ENCODE data around the gene PLEKHO2.

The PLEKHO2 gene

GRCh38 chr15:64844576-64845145, 2.9 kb downstream of the PLEKHO2 start:
- H3K27ac Mint-ChIP-seq: peak overlapping the region; percentile 60
- H3K27me3 Mint-ChIP-seq (ENCODE audit: low read depth, poor library complexity): peaks cover 4% of the 10 kb centered on the region
- H3K4me1 Mint-ChIP-seq: peaks cover 68% of the 10 kb centered on the region
- peak overlapping the region; percentile 99 for H3K4me3 Mint-ChIP-seq
- no peaks in the 10 kb centered on the region for H3K9me3 Mint-ChIP-seq
- DNase-seq: no peak
- TF ChIP-seq CTCF (IDR thresholded peaks at IDR 0.05): no peak
- peaks cover 9% of the 10 kb centered on the region for H3K36me3 Mint-ChIP-seq (ENCODE audit: low read depth)

- TF ChIP-seq CTCF (IDR thresholded peaks at IDR 0.05): no peak
- Mint-ChIP-seq H3K4me1 (peaks cover 63% of the 10 kb centered on the region), H3K36me3 (ENCODE audit: low read depth) (peaks cover 9% of the 10 kb centered on the region), H3K27ac (peak overlapping the region; percentile 69), H3K4me3 (peak overlapping the region; percentile 99), H3K27me3 (ENCODE audit: low read depth, poor library complexity) (peaks cover 4% of the 10 kb centered on the region), H3K9me3 (no peaks in the 10 kb centered on the region)
- DNase-seq: no peak
These were observed 3.5 kb downstream of the PLEKHO2 start for GRCh38 chr15:64845183-64845611.

GRCh38 chr15:64845831-64846595, 4.3 kb downstream of the PLEKHO2 start:
- Mint-ChIP-seq H3K27me3 (ENCODE audit: low read depth, poor library complexity) (no peaks in the 10 kb centered on the region), H3K4me1 (peaks cover 55% of the 10 kb centered on the region), H3K9me3 (no peaks in the 10 kb centered on the region), H3K4me3 (no peak overlapping the region), H3K27ac (peak overlapping the region; percentile 69), H3K36me3 (ENCODE audit: low read depth) (peaks cover 14% of the 10 kb centered on the region)
- no peak for DNase-seq
- no peak for TF ChIP-seq CTCF (IDR thresholded peaks at IDR 0.05)

GRCh38 chr15:64847016-64847415, 5.3 kb downstream of the PLEKHO2 start:
- Mint-ChIP-seq H3K27ac (no peak overlapping the region), H3K27me3 (ENCODE audit: low read depth, poor library complexity) (no peaks in the 10 kb centered on the region), H3K9me3 (no peaks in the 10 kb centered on the region), H3K4me1 (peaks cover 60% of the 10 kb centered on the region), H3K36me3 (ENCODE audit: low read depth) (peaks cover 17% of the 10 kb centered on the region), H3K4me3 (no peak overlapping the region)
- no peak for DNase-seq
- TF ChIP-seq CTCF (IDR thresholded peaks at IDR 0.05): no peak

GRCh38 chr15:64847448-64847847, 5.7 kb downstream of the PLEKHO2 start:
- Mint-ChIP-seq H3K4me3 (no peak overlapping the region), H3K27ac (no peak overlapping the region), H3K27me3 (ENCODE audit: low read depth, poor library complexity) (no peaks in the 10 kb centered on the region), H3K4me1 (peaks cover 59% of the 10 kb centered on the region), H3K9me3 (no peaks in the 10 kb centered on the region), H3K36me3 (ENCODE audit: low read depth) (peaks cover 21% of the 10 kb centered on the region)
- TF ChIP-seq CTCF (IDR thresholded peaks at IDR 0.05): no peak
- DNase-seq: no peak

Measured in nephron progenitor cell (in vitro differentiated cells).